HCT116 (cell line): Measurements from ENCODE around the gene RASL10B. TPM values are rescaled to one million over a fixed set of nuclear protein-coding genes. Genes with fewer than 3 reads are reported as not detected.

ENCODE experiments used
- ATAC-seq: fragments of 200-7000 bp; cut with Tn5 transposase; 2 replicates; pipeline ENCODE4 v1.9.1; 2020; ENCODE audit warnings: mild to moderate bottlenecking, moderate library complexity
- BruUV-seq: library from RNA; stranded (reverse); fragments of 400-500 nt; replicated peaks from 2 replicates; lab custom pipeline; 2021; lab: Mats Ljungman, UMichigan
- CTCF ChIA-PET: fragments of 300-600 bp; sonication (Branson Sonifier 250); formaldehyde crosslinking; loops from one replicate; lab custom pipeline; 2021; ENCODE audit warnings: antibody characterized with exemption; lab: Charles Lee
- POLR2A ChIA-PET: fragments of 300-600, 350-600 bp; sonication (Branson Sonifier 250); formaldehyde crosslinking; loops from one replicate; lab custom pipeline; 2021; ENCODE audit warnings: antibody characterized with exemption; lab: Charles Lee
- RAD21 ChIA-PET, 2 experiments: fragments of 300-600 bp; sonication (Branson Sonifier 250); formaldehyde crosslinking; loops; one replicate each; lab custom pipeline; 2023; ENCODE audit warnings: low total read pairs in 2 of 2; ENCODE audit not compliant: uncharacterized antibody in 2 of 2, unreplicated experiment in 2 of 2, low non-redundant PET in 1 of 2; lab: Charles Lee
- DNase-seq: peaks from one replicate; pipeline ENCODE4 v3.0.0-alpha.2; 2010; ENCODE audit warnings: low read depth, low spot score
- H2AFZ ChIP-seq: fragments of 200-600 bp; shearing (Covaris generic), sonication (generic); 2 replicates; pipeline ENCODE4 v1.6.1; 2017; ENCODE audit warnings: low read depth, mixed run types, mixed read lengths, antibody characterized with exemption, low read length; ENCODE audit not compliant: poor library complexity, severe bottlenecking
- H3K27ac ChIP-seq: 2 replicates; pipeline ENCODE4 v1.5.1; 2012; ENCODE audit warnings: low read depth, low read length
- H3K27me3 ChIP-seq: fragments of 200-600 bp; sonication (generic); 2 replicates; pipeline ENCODE4 v1.6.1; 2016; ENCODE audit warnings: mixed run types, low read length, mixed read lengths; ENCODE audit not compliant: insufficient read depth
- H3K36me3 ChIP-seq, 2 experiments: fragments of 200-500 bp in 1 of 2; fragments of 200-600 bp in 1 of 2; sonication (Bioruptor generic) in 1 of 2; sonication (generic) in 1 of 2; 2 replicates each; pipeline versions ENCODE4 v1.5.1 to v1.6.1; 2014 to 2016; ENCODE audit warnings: low read length in 2 of 2, inconsistent platforms in 1 of 2, mixed read lengths in 1 of 2, mixed run types in 1 of 2; ENCODE audit not compliant: insufficient read depth in 2 of 2, control insufficient read depth in 1 of 2
- H3K4me1 ChIP-seq, 2 experiments: fragments of 200-600 bp in 1 of 2; sonication (generic) in 1 of 2; 2 replicates each; pipeline versions ENCODE4 v1.5.1 to v1.6.1; 2012 to 2017; ENCODE audit warnings: low read length in 2 of 2, inconsistent platforms in 1 of 2, mild to moderate bottlenecking in 1 of 2, mixed read lengths in 1 of 2, mixed run types in 1 of 2, moderate library complexity in 1 of 2; ENCODE audit not compliant: insufficient read depth in 2 of 2, control insufficient read depth in 1 of 2
- H3K4me2 ChIP-seq: fragments of 200-600 bp; sonication (generic); 2 replicates; pipeline ENCODE4 v1.6.1; 2017; ENCODE audit warnings: mixed run types, low read length, mixed read lengths
- H3K4me3 ChIP-seq, 2 experiments: fragments of 200-600 bp in 1 of 2; sonication (generic) in 1 of 2; replicated peaks in 1 of 2; 2 replicates each; pipeline ENCODE4 v1.5.1; 2011 to 2016; ENCODE audit warnings: low read length in 2 of 2, control low read depth in 1 of 2, low read depth in 1 of 2, mild to moderate bottlenecking in 1 of 2, mixed read lengths in 1 of 2, mixed run types in 1 of 2
- H3K79me2 ChIP-seq: fragments of 200-600 bp; sonication (generic); 2 replicates; pipeline ENCODE4 v1.6.1; 2017; ENCODE audit warnings: mild to moderate bottlenecking, mixed run types, low read length, moderate library complexity, mixed read lengths; ENCODE audit not compliant: insufficient read depth
- H3K9ac ChIP-seq: fragments of 200-600 bp; sonication (generic); 2 replicates; pipeline ENCODE4 v1.6.1; 2016; ENCODE audit warnings: low read length, mixed read lengths
- H3K9me2 ChIP-seq: fragments of 200-600 bp; sonication (generic), shearing (Covaris generic); 2 replicates; pipeline ENCODE4 v1.6.1; 2017; ENCODE audit warnings: mixed run types, mild to moderate bottlenecking, moderate library complexity; ENCODE audit not compliant: insufficient read depth
- H3K9me3 ChIP-seq, 2 experiments: fragments of 200-500 bp in 1 of 2; fragments of 200-600 bp in 1 of 2; sonication (Bioruptor generic) in 1 of 2; sonication (generic) in 1 of 2; 2 replicates each; pipeline ENCODE4 v1.6.1; 2014 to 2017; ENCODE audit warnings: low read length in 2 of 2, mixed read lengths in 2 of 2, inconsistent platforms in 1 of 2, low read depth in 1 of 2, mild to moderate bottlenecking in 1 of 2, mixed run types in 1 of 2, moderate library complexity in 1 of 2; ENCODE audit not compliant: control insufficient read depth in 1 of 2, insufficient read depth in 1 of 2
- H4K20me1 ChIP-seq: fragments of 200-600 bp; sonication (generic), shearing (Covaris generic); 2 replicates; pipeline ENCODE4 v1.6.1; 2017; ENCODE audit warnings: mixed run types, mild to moderate bottlenecking, moderate library complexity; ENCODE audit not compliant: insufficient read depth
- ATF3 ChIP-seq: IDR thresholded peaks from 2 replicates; pipeline ENCODE4 v1.6.1; 2012
- CBX3 ChIP-seq: IDR thresholded peaks from 2 replicates; pipeline ENCODE4 v1.6.1; 2012; ENCODE audit warnings: low read depth
- EZH2phosphoT487 ChIP-seq: fragments of 200-600 bp; IDR thresholded peaks from 2 replicates; pipeline ENCODE4 v1.6.1; 2018; ENCODE audit warnings: antibody characterized with exemption, borderline replicate concordance
- FOSL1 ChIP-seq: IDR thresholded peaks from 2 replicates; pipeline ENCODE4 v1.6.1; 2012; ENCODE audit warnings: low read depth
- JUND ChIP-seq: IDR thresholded peaks from 2 replicates; pipeline ENCODE4 v1.6.1; 2012
- RAD21 ChIP-seq: IDR thresholded peaks from 2 replicates; pipeline ENCODE4 v1.6.1; 2012; ENCODE audit warnings: low read depth, mild to moderate bottlenecking
- SRF ChIP-seq: IDR thresholded peaks from 2 replicates; pipeline ENCODE4 v1.6.1; 2012; ENCODE audit warnings: low read depth
- TCF7L2 ChIP-seq: IDR thresholded peaks from 2 replicates; pipeline ENCODE4 v1.7.0; 2011; ENCODE audit warnings: borderline replicate concordance, inconsistent platforms; ENCODE audit not compliant: insufficient read depth, insufficient read length; ENCODE audit errors: extremely low read depth
- ZBTB33 ChIP-seq: IDR thresholded peaks from 2 replicates; pipeline ENCODE4 v1.6.1; 2011; ENCODE audit warnings: mild to moderate bottlenecking, low read length, moderate library complexity; ENCODE audit not compliant: insufficient replicate concordance; ENCODE audit errors: extremely low read depth
- ZFX ChIP-seq: fragments of 450-650 bp; IDR thresholded peaks from 2 replicates; pipeline ENCODE4 v1.6.1; 2017
- intact Hi-C: fragments of 100-400 bp; cut with micrococcal nuclease; formaldehyde crosslinking; loops from 2 replicates; pipeline ENCODE4 v1.10.0; 2022
- total RNA-seq: library from RNA; stranded (reverse); gene quantifications from one replicate; pipeline ENCODE4 v1.2.1, GENCODE V29; 2021; ENCODE audit not compliant: unreplicated experiment
- TF ChIP-seq, protein P1 (sequence below): IDR thresholded peaks from 2 replicates; pipeline ENCODE4 v1.6.1; 2012
- TF ChIP-seq, protein P2 (sequence below): IDR thresholded peaks from 2 replicates; pipeline ENCODE4 v1.6.1; 2012; ENCODE audit warnings: low read depth

RASL10B gene
- total RNA-seq, 1 experiment from 2014 or later, result 0.15 TPM

GRCh38 chr17:35727635-35728034, 3.8 kb upstream of the RASL10B start:
- no TSS peak for BruUV-seq
- peaks cover 0 to 3% of the 10 kb centered on the region in 2 experiments; a peak in 1 of 4 replicates for H3K4me1 ChIP-seq
- no peaks in the 10 kb centered on the region for H3K9me3 ChIP-seq
- no peaks in the 10 kb centered on the region for H4K20me1 ChIP-seq
- ATAC-seq, result no peak
- no peaks in the 10 kb centered on the region for H3K9me2 ChIP-seq
- H3K36me3 ChIP-seq, result peaks cover 14 to 17% of the 10 kb centered on the region in 2 experiments; a peak in 3 of 4 replicates
- ChIA-PET POLR2A (no interaction called here), CTCF (no interaction called here), RAD21 (no interaction called here)
- H3K27ac ChIP-seq, result no peak overlapping the region
- intact Hi-C loops, result no loop called here
- no peak overlapping the region for H3K4me3 ChIP-seq
- TF ChIP-seq ZFX, result no peak
- no peak for TF ChIP-seq RAD21
- no peak for TF ChIP-seq FOSL1
- TF ChIP-seq, protein P1, sequence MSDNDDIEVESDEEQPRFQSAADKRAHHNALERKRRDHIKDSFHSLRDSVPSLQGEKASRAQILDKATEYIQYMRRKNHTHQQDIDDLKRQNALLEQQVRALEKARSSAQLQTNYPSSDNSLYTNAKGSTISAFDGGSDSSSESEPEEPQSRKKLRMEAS, result no peak
- H3K4me2 ChIP-seq, result no peak overlapping the region
- no peaks in the 10 kb centered on the region for H3K27me3 ChIP-seq
- no peak overlapping the region for H3K9ac ChIP-seq
- no peak overlapping the region for H2AFZ ChIP-seq
- no peak for DNase-seq
- H3K79me2 ChIP-seq, result no peaks in the 10 kb centered on the region

GRCh38 chr17:35728551-35728950, 2.9 kb upstream of the RASL10B start:
- Histone ChIP-seq H2AFZ (no peak overlapping the region), H3K9me2 (no peaks in the 10 kb centered on the region), H3K79me2 (no peaks in the 10 kb centered on the region), H3K27ac (no peak overlapping the region), H4K20me1 (no peaks in the 10 kb centered on the region), H3K4me3 (no peak overlapping the region), H3K36me3 (peaks cover 11 to 12% of the 10 kb centered on the region in 2 experiments; a peak in 3 of 4 replicates), H3K4me1 (peaks cover 0 to 3% of the 10 kb centered on the region in 2 experiments; a peak in 1 of 4 replicates), H3K4me2 (no peak overlapping the region), H3K27me3 (no peaks in the 10 kb centered on the region), H3K9ac (no peak overlapping the region), H3K9me3 (no peaks in the 10 kb centered on the region)
- no peak for ATAC-seq
- intact Hi-C loops, result no loop called here
- POLR2A ChIA-PET, result no interaction called here
- BruUV-seq, result no TSS peak
- RAD21 ChIA-PET, result no interaction called here
- DNase-seq, result no peak
- CTCF ChIA-PET, result no interaction called here
- TF ChIP-seq SRF (no peak), TCF7L2 (no peak), ZBTB33 (no peak), EZH2phosphoT487 (no peak), CBX3 (no peak), RAD21 (no peak), ATF3 (no peak), FOSL1 (no peak), JUND (no peak)
- TF ChIP-seq, protein P2, sequence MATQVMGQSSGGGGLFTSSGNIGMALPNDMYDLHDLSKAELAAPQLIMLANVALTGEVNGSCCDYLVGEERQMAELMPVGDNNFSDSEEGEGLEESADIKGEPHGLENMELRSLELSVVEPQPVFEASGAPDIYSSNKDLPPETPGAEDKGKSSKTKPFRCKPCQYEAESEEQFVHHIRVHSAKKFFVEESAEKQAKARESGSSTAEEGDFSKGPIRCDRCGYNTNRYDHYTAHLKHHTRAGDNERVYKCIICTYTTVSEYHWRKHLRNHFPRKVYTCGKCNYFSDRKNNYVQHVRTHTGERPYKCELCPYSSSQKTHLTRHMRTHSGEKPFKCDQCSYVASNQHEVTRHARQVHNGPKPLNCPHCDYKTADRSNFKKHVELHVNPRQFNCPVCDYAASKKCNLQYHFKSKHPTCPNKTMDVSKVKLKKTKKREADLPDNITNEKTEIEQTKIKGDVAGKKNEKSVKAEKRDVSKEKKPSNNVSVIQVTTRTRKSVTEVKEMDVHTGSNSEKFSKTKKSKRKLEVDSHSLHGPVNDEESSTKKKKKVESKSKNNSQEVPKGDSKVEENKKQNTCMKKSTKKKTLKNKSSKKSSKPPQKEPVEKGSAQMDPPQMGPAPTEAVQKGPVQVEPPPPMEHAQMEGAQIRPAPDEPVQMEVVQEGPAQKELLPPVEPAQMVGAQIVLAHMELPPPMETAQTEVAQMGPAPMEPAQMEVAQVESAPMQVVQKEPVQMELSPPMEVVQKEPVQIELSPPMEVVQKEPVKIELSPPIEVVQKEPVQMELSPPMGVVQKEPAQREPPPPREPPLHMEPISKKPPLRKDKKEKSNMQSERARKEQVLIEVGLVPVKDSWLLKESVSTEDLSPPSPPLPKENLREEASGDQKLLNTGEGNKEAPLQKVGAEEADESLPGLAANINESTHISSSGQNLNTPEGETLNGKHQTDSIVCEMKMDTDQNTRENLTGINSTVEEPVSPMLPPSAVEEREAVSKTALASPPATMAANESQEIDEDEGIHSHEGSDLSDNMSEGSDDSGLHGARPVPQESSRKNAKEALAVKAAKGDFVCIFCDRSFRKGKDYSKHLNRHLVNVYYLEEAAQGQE, result no peak
